Keratinocyte (primary cell): ENCODE data around the gene SDK2. TPM values are rescaled to one million over a fixed set of nuclear protein-coding genes. Genes with fewer than 3 reads are reported as not detected.

Experiments
- DNase-seq: peaks from one replicate; pipeline ENCODE4 v3.0.0-alpha.2; 2011; ENCODE audit warnings: low read depth, missing footprints, low spot score
- FAIRE-seq: peaks from 2 replicates; lab custom pipeline; 2011; peaks lifted over from hg19 to GRCh38; lab: Jason Lieb, UNC
- H2AFZ ChIP-seq: 2 replicates; pipeline ENCODE4 v1.6.0; 2012; ENCODE audit warnings: low read length, control low read depth, inconsistent platforms; ENCODE audit not compliant: control insufficient read depth
- H3K27ac ChIP-seq: 2 replicates; pipeline ENCODE4 v1.5.1; 2011; ENCODE audit warnings: low read length; ENCODE audit not compliant: control insufficient read depth, insufficient read depth
- H3K27me3 ChIP-seq: 3 replicates; pipeline ENCODE4 v1.6.0; 2011; ENCODE audit warnings: low read length; ENCODE audit not compliant: control insufficient read depth, insufficient read depth; ENCODE audit errors: extremely low read depth
- H3K36me3 ChIP-seq, 2 experiments: 2 replicates in 1 of 2; 3 replicates in 1 of 2; pipeline ENCODE4 v1.5.1; 2011; ENCODE audit warnings: low read length in 2 of 2, mild to moderate bottlenecking in 1 of 2; ENCODE audit not compliant: control insufficient read depth in 2 of 2, insufficient read depth in 2 of 2; ENCODE audit errors: extremely low read depth in 1 of 2
- H3K4me1 ChIP-seq: 3 replicates; pipeline ENCODE4 v1.5.1; 2011; ENCODE audit warnings: low read length; ENCODE audit not compliant: control insufficient read depth, insufficient read depth; ENCODE audit errors: extremely low read depth
- H3K4me2 ChIP-seq: 3 replicates; pipeline ENCODE4 v1.6.0; 2011; ENCODE audit warnings: low read depth, low read length; ENCODE audit not compliant: control insufficient read depth, insufficient read depth; ENCODE audit errors: extremely low read depth
- H3K4me3 ChIP-seq, 3 experiments: fragments of 200-600 bp in 1 of 3; sonication (generic) in 1 of 3; 2 replicates in 2 of 3; 3 replicates in 1 of 3; pipeline ENCODE4 v1.5.1; 2011 to 2016; ENCODE audit warnings: low read length in 3 of 3, mild to moderate bottlenecking in 3 of 3, control low read depth in 2 of 3, inconsistent platforms in 1 of 3, low read depth in 1 of 3, mixed read lengths in 1 of 3, mixed run types in 1 of 3, moderate library complexity in 1 of 3; ENCODE audit not compliant: control insufficient read depth in 2 of 3, insufficient read depth in 2 of 3; ENCODE audit errors: extremely low read depth in 1 of 3
- H3K79me2 ChIP-seq: 2 replicates; pipeline ENCODE4 v1.6.0; 2012; ENCODE audit warnings: low read length; ENCODE audit not compliant: control insufficient read depth, insufficient read depth
- H3K9ac ChIP-seq: 3 replicates; pipeline ENCODE4 v1.6.0; 2011; ENCODE audit warnings: low read length; ENCODE audit not compliant: control insufficient read depth, insufficient read depth; ENCODE audit errors: extremely low read depth
- H3K9me1 ChIP-seq: 3 replicates; pipeline ENCODE4 v1.6.0; 2011; ENCODE audit warnings: low read length; ENCODE audit not compliant: control insufficient read depth, insufficient read depth; ENCODE audit errors: extremely low read depth
- H3K9me3 ChIP-seq: 2 replicates; pipeline ENCODE4 v1.5.1; 2012; ENCODE audit warnings: low read depth, low read length; ENCODE audit not compliant: control insufficient read depth
- H4K20me1 ChIP-seq: 3 replicates; pipeline ENCODE4 v1.6.0; 2011; ENCODE audit warnings: low read length; ENCODE audit not compliant: control insufficient read depth, insufficient read depth; ENCODE audit errors: extremely low read depth
- EZH2 ChIP-seq: IDR thresholded peaks from one replicate; pipeline ENCODE4 v1.6.1; 2012; ENCODE audit warnings: inconsistent platforms, mild to moderate bottlenecking, low read length, moderate library complexity
- dilution Hi-C: fragments of 300-500 bp; cut with MboI; formaldehyde crosslinking; loops from one replicate; pipeline ENCODE4 v1.7.0; 2020; ENCODE audit warnings: low sequenced_read_pairs; ENCODE audit not compliant: extremely low pct_ligation_motif_present
- polyA plus RNA-seq, 5 experiments: library from polyadenylated mRNA; depleted of rRNA in 3 of 5; stranded (reverse) in 3 of 5; stranded (forward) in 1 of 5; unstranded in 1 of 5; fragments of >200 nt; gene quantifications; 1 replicate in 1 of 5; 2 replicates in 3 of 5; 3 replicates in 1 of 5; pipeline versions ENCODE4 v1.2.1 to v1.2.3, GENCODE V29; 2011 to 2012; ENCODE audit warnings: missing spikeins in 2 of 5, low read depth in 1 of 5, low replicate concordance in 1 of 5
- TF ChIP-seq, protein P1 (sequence below), 3 experiments: IDR thresholded peaks in 1 of 3; conservative IDR thresholded peaks in 1 of 3; optimal IDR thresholded peaks in 1 of 3; 2 replicates in 2 of 3; 3 replicates in 1 of 3; pipeline versions ENCODE3 to v1.5.1; 2011; ENCODE audit warnings: low read length in 3 of 3, mild to moderate bottlenecking in 3 of 3, moderate library complexity in 2 of 3, control low read depth in 1 of 3, inconsistent platforms in 1 of 3; ENCODE audit not compliant: insufficient read depth in 2 of 3; ENCODE audit errors: extremely low read depth in 1 of 3

SDK2 gene
- polyA plus RNA-seq, 1 donor (not counting 4 experiments of a cell fraction or from before 2014, with no cell fraction given), result 1.8 TPM

DNA sequence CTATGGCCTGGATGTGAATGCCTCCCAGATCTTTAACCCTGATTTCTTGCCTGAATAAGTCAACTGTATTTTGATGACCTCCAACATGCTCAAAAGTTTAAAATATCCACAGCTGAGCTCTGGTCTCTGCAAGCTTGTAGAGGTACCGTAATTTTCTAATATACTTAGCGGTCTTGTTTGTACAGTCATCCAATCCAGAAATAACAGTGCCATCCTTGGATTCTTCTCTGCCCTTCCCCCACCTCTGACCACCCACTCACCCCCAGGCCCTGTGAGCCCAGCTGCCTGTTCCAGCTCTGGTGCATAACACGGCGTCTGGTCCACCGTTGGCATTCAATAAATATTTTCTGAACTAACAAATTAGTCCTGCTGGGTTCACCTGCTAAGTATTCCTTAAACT is 113.1 kb downstream of the SDK2 start:
- TF ChIP-seq, protein P1, sequence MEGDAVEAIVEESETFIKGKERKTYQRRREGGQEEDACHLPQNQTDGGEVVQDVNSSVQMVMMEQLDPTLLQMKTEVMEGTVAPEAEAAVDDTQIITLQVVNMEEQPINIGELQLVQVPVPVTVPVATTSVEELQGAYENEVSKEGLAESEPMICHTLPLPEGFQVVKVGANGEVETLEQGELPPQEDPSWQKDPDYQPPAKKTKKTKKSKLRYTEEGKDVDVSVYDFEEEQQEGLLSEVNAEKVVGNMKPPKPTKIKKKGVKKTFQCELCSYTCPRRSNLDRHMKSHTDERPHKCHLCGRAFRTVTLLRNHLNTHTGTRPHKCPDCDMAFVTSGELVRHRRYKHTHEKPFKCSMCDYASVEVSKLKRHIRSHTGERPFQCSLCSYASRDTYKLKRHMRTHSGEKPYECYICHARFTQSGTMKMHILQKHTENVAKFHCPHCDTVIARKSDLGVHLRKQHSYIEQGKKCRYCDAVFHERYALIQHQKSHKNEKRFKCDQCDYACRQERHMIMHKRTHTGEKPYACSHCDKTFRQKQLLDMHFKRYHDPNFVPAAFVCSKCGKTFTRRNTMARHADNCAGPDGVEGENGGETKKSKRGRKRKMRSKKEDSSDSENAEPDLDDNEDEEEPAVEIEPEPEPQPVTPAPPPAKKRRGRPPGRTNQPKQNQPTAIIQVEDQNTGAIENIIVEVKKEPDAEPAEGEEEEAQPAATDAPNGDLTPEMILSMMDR (optimal IDR thresholded peaks at IDR 0.05 in 1 of 3, IDR thresholded peaks at IDR 0.05 in 1 of 3, conservative IDR thresholded peaks at IDR 0.05 in 1 of 3; ENCODE audit: extremely low read depth in 1 of 3, insufficient read depth in 2 of 3, low read length in 3 of 3), result no peak
- no peak for TF ChIP-seq EZH2
- Histone ChIP-seq H3K9me1 (no peaks in the 10 kb centered on the region), H2AFZ (no peak overlapping the region), H3K9me3 (no peaks in the 10 kb centered on the region), H3K4me3 (no peak overlapping the region), H3K79me2 (no peaks in the 10 kb centered on the region), H3K36me3 (no peaks in the 10 kb centered on the region), H3K27me3 (no peaks in the 10 kb centered on the region), H3K4me2 (no peak overlapping the region), H3K27ac (no peak overlapping the region), H4K20me1 (no peaks in the 10 kb centered on the region), H3K9ac (no peak overlapping the region), H3K4me1 (no peaks in the 10 kb centered on the region)
- FAIRE-seq, result no peak
- dilution Hi-C loops, result no loop called here
- no peak for DNase-seq

DNA sequence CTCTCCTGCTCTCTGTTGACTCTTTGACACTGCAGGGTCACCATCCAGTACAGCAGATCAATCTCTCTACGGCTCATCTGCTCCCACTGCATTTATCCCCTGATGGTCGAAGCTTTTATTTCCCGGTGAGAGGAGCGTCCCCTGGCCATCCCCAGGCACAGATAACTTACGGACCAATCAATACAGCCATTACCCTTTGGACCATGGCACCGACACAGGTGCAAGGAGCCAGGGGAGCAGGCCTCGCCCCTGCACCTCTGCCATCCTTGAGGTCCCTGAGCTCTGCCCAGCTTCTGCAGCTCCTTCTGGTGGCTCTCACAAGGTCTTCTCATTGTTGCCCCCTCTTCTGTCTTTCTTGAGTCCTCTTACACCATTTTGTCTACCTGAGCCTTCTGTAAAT is 115.6 kb downstream of the SDK2 start:
- Histone ChIP-seq H3K27me3 (no peaks in the 10 kb centered on the region), H3K9me1 (no peaks in the 10 kb centered on the region), H2AFZ (no peak overlapping the region), H3K4me1 (no peaks in the 10 kb centered on the region), H4K20me1 (no peaks in the 10 kb centered on the region), H3K9me3 (no peaks in the 10 kb centered on the region), H3K36me3 (no peaks in the 10 kb centered on the region), H3K27ac (no peak overlapping the region), H3K4me3 (no peak overlapping the region), H3K9ac (no peak overlapping the region), H3K79me2 (no peaks in the 10 kb centered on the region), H3K4me2 (no peak overlapping the region)
- TF ChIP-seq, protein P1 (optimal IDR thresholded peaks at IDR 0.05 in 1 of 3, IDR thresholded peaks at IDR 0.05 in 1 of 3, conservative IDR thresholded peaks at IDR 0.05 in 1 of 3; ENCODE audit: extremely low read depth in 1 of 3, insufficient read depth in 2 of 3, low read length in 3 of 3), result no peak
- TF ChIP-seq EZH2, result no peak
- DNase-seq (no peak), FAIRE-seq (no peak)
- dilution Hi-C loops, result no loop called here
